GM12878 (cell line): ENCODE results near the gene SLCO2A1.

ENCODE experiments used
- CHD1 ChIP-seq: IDR thresholded peaks from 2 replicates; pipeline ENCODE4 v1.6.1; 2012; ENCODE audit warnings: low read depth, low read length, improper control_type of control experiment
- SIN3A ChIP-seq: IDR thresholded peaks from 2 replicates; pipeline ENCODE4 v1.6.1; 2012; ENCODE audit warnings: low read depth, low read length, improper control_type of control experiment
- TF ChIP-seq, protein P1 (sequence below): IDR thresholded peaks from 2 replicates; pipeline ENCODE4 v1.6.1; 2011; ENCODE audit warnings: borderline replicate concordance, low read depth, mild to moderate bottlenecking, moderate library complexity, mixed read lengths, low read length; ENCODE audit not compliant: insufficient read depth; ENCODE audit errors: extremely low read length
- TF ChIP-seq, protein P2 (sequence below): fragments of 450-650 bp; IDR thresholded peaks from 2 replicates; pipeline ENCODE4 v1.6.1; 2016; ENCODE audit warnings: mild to moderate bottlenecking

DNA sequence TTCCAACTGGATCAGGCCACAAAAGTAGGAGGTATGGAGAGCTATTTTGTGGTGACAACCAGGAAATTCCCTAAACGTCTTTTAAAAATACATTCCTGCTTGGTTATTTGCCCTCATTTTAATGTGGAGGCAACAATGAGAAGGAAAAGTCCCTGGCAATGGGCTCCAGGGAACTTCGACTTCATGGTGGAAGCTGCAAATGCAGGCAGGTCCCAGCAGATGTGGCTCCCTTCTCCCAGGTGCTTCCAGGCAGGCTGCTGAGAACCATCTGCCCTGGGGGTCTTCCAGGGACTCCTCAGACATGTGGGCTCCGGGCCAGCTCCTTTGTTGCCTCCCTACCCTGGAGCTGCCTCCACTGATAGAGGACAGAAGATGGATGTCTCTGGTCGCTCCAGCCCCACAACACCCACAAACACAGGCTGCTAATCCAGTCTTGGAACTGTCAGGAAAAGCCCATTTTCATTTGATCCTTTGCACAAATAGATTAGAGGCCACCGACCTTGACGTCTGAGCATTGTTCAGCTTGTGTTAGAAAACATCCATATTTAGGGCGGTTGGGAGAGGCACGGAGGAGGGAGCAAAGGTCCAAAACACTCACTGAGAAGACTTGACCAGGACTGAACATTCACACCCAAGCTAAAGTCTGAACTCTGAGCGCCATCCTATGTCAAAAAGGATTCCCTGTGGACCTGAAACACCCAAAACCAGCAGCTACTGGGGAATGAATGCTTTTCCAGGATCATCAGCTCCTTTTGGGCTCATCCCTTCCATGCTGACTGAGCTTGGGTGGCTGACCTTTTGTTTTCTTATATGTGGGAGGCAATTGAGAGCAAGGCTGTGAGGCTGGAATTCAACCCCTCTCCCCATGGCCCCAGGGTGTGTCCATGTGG, 30.2 kb upstream of the SLCO2A1 start:
- TF ChIP-seq, protein P1, sequence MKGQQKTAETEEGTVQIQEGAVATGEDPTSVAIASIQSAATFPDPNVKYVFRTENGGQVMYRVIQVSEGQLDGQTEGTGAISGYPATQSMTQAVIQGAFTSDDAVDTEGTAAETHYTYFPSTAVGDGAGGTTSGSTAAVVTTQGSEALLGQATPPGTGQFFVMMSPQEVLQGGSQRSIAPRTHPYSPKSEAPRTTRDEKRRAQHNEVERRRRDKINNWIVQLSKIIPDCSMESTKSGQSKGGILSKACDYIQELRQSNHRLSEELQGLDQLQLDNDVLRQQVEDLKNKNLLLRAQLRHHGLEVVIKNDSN = no peak
- TF ChIP-seq CHD1 = no peak
- no peak for TF ChIP-seq SIN3A
- TF ChIP-seq, protein P2, sequence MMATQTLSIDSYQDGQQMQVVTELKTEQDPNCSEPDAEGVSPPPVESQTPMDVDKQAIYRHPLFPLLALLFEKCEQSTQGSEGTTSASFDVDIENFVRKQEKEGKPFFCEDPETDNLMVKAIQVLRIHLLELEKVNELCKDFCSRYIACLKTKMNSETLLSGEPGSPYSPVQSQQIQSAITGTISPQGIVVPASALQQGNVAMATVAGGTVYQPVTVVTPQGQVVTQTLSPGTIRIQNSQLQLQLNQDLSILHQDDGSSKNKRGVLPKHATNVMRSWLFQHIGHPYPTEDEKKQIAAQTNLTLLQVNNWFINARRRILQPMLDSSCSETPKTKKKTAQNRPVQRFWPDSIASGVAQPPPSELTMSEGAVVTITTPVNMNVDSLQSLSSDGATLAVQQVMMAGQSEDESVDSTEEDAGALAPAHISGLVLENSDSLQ = no peak
